ENCODE data around the gene ASIC4.

DNA sequence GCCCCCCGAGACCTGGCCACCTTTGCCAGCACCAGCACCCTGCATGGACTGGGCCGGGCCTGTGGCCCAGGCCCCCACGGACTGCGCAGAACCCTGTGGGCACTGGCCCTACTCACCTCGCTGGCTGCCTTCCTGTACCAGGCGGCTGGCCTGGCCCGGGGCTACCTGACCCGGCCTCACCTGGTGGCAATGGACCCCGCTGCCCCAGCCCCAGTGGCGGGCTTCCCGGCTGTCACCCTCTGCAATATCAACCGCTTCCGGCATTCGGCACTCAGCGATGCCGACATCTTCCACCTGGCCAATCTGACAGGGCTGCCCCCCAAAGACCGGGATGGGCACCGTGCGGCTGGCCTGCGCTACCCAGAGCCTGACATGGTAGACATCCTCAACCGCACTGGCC, 554 bp downstream of the ASIC4 start:
- TF ChIP-seq, protein P1, sequence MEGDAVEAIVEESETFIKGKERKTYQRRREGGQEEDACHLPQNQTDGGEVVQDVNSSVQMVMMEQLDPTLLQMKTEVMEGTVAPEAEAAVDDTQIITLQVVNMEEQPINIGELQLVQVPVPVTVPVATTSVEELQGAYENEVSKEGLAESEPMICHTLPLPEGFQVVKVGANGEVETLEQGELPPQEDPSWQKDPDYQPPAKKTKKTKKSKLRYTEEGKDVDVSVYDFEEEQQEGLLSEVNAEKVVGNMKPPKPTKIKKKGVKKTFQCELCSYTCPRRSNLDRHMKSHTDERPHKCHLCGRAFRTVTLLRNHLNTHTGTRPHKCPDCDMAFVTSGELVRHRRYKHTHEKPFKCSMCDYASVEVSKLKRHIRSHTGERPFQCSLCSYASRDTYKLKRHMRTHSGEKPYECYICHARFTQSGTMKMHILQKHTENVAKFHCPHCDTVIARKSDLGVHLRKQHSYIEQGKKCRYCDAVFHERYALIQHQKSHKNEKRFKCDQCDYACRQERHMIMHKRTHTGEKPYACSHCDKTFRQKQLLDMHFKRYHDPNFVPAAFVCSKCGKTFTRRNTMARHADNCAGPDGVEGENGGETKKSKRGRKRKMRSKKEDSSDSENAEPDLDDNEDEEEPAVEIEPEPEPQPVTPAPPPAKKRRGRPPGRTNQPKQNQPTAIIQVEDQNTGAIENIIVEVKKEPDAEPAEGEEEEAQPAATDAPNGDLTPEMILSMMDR (IDR thresholded peaks at IDR 0.05) = no peak
- TF ChIP-seq EZH2phosphoT487 (IDR thresholded peaks at IDR 0.05) = no peak

All from neural progenitor cell (in vitro differentiated cells).